Measurements from ENCODE around the gene CREB5.

CREB5 gene

DNA sequence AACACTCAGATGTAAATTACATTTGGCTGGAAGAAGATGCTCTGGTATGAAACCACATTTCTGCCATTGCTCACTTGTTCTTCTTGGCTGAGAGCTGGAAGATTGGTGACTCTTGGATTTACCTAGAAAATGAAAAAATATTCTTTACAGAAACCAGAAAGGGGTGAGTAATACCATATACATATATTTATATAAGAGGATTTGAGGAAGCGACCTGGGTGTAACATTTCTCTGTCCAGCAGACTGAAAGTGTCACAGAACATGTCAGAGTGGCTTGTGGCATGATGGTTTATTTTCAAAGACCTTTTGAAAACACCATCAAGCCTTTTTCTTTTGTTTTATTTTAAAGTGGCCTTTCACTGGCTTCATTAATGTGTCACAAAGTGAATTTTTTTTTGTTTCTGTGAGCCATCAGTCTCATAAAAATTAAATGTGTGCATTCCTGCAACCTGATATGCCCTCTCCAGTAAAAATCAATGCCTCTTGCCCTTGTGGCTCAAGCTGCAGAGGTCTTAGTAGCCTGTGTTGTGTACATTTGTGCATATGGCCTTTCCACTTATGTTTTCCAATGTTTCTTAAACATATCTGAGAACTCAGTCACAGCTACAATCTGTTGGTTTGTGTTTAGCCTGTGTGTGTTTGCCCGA lies 23.5 kb downstream of the CREB5 start:
- no peak for DNase-seq

DNA sequence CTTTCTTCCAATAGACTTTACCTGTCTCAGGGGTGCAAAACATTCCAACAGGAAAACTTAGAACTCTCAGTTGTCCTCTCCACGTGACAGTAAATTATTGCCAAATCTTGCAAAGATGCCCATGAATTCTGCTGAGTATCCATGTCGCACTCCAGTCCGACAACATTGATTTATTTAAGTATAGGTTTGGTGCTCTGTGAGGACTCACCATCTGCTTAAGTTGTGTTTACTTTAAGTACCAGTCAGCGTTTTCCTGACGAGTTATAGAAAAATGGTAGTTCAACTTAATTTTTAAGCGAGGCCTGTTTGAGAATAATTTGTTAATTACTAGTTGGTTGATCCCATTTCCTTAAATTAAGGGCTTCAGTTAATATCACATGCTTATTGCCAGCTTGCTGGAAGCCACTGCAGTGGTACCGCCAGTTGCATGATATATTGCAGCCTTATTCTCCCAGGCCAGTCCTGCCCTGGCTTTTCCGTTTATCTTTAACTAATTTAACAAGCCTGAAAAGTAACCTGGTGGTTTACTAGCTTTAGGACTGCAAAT lies 27.8 kb downstream of the CREB5 start:
- DNase-seq = no peak

DNA sequence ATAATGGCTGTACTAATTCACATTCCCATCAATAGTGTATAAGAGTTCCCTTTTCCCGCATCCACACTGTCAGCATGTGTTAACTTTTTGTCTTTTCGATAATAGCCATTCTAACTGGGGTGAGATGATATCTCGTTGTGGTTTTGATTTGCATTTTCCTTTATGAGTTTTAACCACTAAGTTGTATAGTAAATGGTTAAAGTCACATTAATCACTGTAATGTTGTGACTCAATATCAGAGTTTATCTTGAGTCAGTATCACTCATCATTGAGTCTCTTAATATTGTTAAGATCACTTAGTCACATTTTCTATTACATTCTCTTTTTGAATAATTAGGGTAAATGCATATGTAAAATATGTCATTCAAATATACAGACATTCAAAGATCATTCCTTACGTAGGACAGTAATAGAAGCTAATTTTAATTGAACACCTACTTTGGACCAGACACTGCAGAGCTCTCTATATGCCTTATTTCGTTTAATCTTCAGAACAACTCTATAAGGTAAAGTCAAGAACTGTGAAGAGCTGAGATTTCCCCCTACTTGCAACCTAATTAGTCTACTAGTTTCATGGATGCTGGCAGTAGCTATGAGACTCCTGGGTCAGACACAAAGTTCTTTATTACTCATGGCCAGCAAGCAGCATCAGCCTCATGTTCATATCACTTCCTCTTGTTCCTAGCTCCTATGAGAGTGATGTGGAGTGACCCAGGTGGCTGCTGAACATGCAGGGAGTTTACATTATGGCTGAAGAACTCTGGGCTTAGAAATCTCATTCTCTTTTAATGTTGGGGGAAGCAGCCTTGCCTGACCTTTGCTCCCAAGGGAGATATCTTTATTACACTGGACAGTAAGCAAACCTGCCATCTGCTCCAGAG lies 30.5 kb downstream of the CREB5 start:
- no peak for DNase-seq

DNA sequence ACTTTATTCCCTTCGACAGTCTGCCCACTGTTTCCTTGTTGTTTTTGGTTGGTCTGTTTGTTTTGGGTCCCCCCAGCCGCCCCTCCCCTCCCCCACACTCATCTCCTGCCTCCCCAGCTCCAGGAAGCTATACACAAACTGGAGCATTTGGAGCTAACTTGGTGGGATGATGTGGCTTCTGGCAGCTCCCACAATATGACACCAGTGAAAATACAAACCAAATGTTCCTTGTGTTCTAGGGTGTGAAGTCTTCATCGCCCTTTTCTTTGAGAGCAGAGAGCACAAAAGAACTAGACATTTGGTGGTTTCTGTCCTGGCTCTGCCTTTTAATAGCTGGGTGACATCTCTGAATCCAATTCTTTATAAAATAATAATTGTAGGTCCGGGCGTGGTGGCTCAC lies 33.8 kb downstream of the CREB5 start:
- no peak for DNase-seq

DNA sequence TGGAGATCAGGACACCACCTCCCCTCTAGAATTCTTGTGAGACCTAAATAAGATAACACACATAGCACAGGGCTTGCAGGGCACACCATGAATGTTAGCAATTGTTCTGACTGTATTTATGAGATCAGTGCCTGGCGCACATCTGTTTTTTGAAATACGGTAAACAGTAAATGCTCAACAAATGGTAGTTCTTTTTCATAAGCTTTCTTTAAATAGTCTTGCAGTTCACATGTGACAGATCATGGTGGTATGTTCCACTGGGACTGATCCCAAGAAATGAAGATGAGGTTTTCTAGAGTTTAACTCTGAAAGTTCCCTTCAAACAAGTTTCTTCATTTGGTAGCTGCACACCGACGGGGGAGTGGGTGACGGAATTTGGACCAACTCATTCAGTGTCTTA lies 34.8 kb downstream of the CREB5 start:
- DNase-seq = no peak

DNA sequence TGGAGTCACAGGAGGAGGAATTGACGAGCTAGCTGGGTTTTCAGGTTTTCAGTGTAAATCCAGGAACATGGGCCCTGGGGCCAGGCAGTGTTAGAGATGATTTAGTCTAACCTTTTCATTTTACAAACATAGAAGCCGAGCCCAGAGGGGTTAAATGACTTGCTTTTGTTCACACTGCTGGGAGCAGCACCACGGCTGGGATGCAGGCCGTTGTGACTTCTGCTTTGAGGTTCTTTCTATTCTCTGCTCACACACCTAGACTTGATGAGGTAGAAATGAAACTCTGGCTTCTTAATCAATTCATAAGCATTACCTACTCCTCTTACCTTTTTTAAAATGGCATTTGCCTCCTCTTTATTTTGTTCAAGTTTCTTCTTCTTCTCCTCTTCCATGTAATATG lies 36.4 kb downstream of the CREB5 start:
- no peak for DNase-seq

DNA sequence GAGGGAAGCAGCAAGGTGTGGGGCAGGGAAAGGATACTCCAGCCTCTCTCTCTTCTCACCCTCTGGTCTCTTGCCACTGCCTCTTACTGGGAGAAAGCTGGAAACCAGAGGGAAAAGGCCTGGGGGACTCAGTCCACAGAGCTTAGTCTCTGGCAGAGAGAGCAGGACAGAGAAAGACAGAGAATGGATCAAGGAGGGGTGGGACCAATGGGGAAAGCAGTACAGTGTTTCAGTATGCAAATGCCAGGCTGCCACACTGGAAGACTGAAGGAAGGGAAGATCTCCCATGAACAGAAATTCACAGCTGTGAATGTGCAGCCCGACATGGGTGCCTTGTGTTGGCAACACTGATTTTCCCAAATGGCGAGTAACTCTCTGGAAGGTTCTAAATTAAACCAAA lies 40.4 kb downstream of the CREB5 start:
- no peak for DNase-seq

DNA sequence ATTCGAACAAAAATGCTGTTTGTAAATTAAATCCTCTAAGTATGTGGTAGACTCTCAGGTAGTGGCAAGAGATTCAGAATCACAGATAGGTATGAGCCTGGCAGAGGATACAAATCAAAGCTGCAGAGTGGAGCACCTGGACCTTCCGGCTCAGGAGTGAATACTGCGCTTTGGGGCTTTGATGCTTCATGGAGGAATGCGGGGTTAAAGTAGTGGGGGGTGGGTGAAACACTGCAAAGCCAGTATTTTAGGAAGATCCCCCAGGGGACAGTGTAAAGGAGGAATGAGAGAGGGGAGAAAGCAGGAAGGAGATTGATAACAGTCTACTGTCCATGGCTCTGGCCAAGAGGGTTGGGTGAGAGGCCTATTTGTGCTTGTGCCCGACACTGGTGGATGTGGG lies 43.2 kb downstream of the CREB5 start:
- no peak for DNase-seq

DNA sequence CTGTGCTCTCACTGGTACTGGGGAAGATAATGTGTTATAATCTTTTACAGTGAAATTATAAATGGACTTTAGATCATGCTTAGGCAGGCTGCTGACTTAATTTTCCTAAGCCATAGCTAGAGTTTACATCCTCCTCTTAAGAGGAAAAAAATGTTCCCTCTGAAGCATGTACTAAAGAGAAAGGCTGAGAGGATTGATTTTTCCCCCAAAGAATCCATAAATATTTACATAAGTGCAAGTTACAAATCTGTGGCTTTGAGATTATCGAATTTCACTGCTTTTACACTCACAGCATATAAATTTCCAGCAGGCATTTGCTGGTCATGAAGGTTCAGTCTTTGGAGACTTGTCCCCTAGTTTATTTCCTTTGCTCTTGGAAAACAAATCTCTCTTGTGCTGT lies 43.7 kb downstream of the CREB5 start:
- DNase-seq = no peak

DNA sequence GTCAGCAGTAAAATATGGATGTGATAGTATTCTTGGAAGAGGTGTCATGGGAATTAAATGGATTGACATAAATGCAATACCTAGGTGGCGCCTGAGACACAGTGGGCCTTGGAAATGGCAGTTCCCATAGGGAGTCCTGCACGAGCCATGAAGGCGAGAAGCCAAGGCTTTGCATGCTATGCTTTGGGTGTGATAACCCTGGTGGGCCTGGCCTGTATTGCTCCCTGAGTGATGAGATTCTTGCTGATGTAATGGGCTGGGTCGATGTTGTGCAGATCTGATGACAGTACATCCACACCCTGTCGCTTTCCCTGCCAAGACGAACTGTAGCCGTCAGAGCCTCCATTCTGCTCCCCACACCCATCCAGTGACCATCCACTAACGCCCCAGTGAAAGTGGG lies 46.4 kb downstream of the CREB5 start:
- DNase-seq = no peak

DNA sequence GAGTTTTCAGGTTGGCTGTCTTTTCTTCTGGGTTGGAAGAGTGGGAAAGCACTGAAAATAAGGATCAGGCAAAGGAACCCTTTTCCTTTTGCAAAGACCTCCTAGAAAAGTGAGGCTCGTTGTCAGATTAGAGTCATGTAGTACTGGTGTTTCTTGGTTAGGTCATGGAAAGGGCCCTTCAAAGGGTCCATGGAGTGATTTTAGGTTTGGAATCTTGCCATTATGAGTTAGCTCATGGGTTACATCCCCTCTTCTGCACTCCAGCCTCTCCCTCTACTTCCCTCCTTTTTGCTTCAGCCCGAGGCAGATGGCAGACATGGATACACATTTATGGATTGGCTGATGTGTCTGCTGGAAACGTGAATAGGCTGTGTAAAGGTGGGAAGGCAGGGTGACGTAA lies 47.0 kb downstream of the CREB5 start:
- DNase-seq = no peak

DNA sequence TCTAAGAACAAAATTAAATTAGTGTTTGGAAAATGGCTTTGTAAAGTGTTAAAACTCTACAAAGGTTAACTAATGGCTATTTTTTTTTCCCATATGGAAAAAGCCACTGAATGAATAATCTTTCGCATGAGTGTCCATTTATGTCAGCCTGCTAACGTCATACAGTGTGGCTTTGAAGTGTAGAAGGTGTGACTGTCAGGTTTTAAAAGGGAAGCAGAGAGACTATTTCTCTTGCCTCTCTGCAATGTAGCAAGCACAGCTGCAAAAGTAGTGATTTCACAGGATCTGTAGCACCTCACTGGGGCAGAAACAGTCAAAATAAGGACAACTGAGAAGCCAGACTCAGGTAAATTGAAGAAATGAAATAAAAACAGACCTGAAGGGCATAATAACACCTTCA lies 53.4 kb downstream of the CREB5 start:
- no peak for DNase-seq

DNA sequence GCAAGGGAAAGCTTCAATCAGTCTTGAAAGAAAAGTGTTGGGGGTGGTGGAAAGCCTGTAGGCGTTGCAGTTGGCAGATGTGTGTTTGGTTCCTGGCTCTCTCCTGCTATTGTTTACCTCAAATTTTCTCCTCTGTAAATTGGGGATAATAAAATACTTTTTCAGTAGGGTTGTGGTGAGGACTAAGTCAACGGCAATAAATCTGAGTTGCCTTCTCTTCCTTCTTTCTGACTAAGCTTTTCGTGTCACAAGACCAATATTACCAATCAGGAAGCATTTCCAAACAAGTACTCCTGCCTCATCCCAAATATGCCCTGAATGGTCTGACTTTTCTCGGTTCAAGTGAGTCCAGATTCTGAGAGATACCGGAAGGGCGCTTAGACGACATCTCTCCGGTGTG lies 54.0 kb downstream of the CREB5 start:
- DNase-seq = no peak

DNA sequence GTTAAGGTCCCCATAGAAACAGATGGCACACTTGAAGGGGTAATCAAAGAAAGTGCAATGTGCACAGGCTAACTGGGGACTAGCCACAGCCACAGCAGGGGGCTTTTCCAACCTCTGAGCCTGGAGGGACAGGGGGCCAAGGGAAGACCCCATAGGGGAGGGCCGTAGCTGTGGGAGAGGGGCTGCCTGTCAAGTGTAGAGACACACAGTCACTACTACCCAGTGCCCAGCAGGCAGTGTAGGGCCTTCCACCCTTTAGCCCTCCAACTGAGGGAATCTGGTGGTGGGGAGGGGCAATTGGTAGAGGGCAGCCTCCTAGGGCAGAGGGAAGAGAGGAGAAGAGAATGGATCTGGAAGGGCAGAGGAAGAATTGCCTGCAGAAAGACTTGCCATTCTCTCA lies 54.6 kb downstream of the CREB5 start:
- no peak for DNase-seq

DNA sequence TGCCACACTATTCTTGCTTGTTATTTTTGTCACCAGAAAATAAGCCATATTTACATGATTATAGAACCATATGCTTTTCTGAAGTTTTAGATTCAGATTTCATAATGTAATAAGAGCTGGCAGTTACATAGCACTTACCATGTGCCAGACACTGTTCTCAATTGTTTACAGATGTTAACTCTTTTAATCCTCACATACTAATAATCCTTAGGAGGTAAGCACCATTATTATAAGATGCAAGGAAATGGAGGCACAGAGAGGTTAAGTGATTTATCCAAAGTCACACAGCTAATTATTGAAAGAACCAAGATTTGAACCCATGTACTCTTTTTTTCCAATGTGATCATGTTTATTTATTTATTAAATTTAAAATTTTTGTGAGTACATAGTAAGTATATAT lies 57.2 kb downstream of the CREB5 start:
- DNase-seq = no peak

DNA sequence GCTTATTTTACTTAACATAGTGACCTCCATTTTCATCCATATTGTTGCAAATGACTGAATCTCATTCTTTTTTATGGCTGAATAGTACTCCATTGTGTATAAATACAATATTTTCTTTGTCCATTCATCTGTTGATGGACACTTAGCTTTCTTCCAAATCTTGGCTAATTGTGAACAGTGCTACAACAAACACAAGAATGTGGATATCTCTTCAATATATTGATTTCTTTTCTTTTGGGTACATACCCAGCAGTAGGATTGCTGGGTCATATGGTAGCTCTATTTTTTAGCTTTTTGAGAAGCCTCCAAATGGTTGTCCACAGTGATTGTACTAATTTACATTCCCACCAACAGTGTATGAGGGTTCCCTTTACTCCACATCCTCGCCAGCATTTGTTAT lies 58.0 kb downstream of the CREB5 start:
- DNase-seq = no peak

DNA sequence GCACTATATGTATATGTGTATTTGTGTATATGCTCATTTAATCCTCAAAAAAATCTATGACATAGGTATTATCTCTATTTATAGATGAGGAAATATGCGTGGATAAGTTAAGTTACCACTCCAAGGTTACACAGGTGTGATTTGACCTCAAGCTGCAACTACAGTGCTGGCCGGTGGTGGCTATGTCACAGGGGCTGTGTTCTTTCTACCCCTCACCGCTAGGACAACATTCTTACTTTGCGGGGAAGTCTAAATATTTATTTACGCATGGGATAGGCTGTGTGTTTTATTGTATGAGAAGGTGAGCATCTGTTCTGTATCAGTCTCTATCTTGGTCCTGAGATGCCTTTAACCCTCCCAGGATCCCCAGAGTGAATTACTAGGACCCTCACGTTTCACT lies 60.0 kb downstream of the CREB5 start:
- DNase-seq = no peak

DNA sequence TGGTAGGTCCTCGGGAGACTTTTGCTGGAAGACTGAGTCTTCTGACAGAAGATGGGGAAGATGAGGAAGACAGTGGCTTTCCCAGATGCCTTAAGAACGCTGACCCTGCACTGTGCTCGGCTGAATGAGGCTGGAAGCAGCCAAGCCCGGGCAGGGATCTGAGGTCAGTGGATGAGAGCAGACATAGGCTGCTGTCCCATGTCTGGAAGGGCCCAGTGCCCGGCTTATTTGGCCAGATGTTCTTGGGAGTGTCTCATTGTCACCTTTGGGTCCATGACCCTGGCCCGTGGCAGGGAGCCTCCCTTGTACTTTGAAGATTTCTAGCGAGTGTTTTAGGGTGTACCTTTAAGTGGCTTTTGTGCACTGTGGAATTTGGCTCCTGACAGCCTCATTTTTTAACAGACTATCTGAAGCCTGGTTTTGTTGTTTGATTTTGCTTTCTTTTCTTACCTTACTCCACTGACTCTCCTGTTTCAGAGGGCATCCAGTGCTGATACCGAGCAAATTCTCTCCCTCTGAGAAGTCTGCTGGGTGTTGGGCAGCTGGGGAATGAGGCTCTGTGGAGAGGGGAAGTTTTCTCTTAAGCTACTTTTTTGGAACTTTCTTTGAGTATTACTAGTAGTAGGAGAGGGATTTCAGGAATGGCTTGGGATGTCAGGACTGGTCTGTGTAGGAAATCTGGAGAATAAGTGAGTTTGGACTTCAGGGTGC lies 61.4 kb downstream of the CREB5 start:
- DNase-seq = no peak

DNA sequence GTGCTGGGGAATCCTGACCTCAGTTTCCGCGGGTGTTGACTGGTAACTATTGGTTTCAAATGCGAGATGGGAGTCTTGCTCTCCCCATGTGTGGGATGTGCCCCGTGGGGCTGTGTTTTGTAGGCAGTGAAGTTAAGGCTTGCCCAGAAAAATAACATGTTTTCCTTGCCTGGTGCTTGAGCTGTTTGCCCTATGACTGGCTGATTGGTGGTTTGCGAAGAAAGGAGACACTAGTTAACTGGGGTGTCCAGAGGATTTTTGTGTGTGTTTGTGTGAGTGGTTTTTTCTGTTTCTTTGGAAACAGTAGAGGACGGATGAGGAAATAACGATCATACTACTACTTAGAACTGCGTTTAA lies 61.9 kb downstream of the CREB5 start:
- no peak for DNase-seq

DNA sequence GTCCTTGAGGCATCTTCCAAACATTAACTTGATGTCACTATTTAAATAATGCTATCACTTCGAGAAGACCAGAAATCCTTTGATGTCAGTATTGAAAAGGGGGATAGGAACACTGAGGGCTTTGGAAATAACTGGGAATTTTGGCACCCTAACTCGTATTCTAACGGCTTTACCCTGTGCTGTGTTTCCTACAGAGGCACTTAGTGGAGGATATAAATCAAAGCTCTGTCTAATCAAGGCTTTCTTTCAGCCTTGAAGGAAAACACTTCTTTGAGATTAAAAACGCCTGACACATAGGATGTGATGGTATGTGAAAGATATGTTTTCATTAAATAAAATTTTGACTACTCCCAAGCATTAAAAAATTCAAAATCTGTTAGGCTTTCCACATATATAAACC lies 62.3 kb downstream of the CREB5 start:
- no peak for DNase-seq

DNA sequence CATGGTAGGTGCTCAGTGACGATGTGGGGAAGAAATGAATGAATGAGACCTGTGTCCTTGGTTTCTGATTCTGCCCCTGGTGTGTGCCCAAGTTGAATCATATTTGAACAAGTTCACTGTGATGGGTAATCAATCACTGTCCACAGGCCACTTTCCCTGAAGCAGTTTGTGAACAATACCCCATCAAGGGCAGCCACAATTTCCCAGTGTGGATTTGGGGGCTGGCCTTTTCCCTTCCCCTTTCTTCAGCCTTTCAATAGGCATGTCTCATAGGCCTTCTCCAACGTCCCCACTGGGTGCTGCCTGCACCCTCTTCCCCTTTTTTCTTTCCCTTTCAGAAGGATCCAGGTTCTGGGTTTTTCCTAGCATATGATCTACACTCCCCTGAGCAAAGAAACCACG lies 64.7 kb downstream of the CREB5 start:
- DNase-seq = no peak

DNA sequence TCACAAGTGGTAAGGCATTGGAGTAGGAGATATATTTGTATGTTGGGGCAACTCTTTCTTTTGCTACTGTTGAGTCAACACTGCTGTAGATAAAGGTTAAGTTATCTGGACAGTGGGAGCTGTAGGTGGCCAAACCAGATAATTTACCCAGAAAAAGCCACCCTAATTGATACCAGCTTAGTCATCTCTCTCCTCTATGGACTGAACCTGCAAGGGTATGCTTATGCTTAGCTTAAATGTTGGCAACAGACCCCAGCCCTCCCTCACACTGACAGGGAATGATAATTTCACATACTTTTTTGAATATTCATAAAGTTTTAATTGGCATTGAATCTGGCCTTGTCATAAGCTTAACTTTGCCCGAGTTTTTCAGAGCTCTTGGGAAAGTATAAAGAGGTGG lies 66.3 kb downstream of the CREB5 start:
- no peak for DNase-seq

DNA sequence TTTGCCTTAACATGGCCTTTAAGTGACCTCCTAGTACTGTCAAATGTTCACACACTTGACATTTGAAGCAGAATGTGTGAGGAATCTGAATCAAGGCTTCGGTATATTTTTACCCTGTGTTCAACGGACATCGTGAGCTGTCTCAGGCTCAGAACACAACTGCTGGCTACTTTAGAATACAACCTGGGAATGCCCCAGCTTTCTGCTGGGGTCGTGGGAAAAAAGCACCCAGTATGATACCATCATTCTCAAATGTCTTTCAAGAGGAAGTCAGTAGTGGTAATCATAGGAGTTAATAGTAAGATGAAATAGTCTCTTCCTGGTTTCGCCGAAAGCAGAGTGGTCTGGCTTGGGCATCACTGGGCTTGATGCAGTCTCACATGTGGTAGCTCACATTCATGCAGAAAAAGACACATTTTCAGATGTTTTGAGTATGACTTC lies 67.2 kb downstream of the CREB5 start:
- no peak for DNase-seq

DNA sequence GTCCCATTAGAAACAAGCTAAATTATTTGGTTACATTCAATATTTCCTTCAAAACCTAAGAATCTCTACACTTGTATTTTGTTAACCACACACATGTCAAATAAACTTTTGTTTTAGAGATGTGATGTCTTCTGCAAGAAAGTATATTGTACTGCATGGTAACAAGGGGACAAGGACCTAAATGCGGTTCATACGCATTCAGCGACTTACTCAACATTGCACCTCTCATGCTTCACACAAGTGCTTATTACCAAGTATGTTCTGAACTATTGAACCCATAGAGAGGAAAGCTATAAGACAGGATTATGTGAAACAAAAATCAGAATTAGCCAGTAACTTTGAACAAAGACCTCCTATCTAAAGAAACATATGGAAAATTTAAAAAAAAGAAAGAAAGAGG lies 68.3 kb downstream of the CREB5 start:
- no peak for DNase-seq
